Uterus (tissue), 4 donors: Measurements from ENCODE around the gene NOSTRIN. TPM values are rescaled to one million over a fixed set of nuclear protein-coding genes. Genes with fewer than 3 reads are reported as not detected.
"Not testable (repeated sequence)": the region's sequence is repeated elsewhere in the genome, so short reads cannot be mapped to it uniquely, and the experiment has no call there.

ENCODE experiments used
- DNase-seq, 2 donors: peaks; one replicate each; pipeline ENCODE4 v3.0.0-alpha.2; 2019 to 2020
- H3K27ac ChIP-seq, 2 donors: fragments of 200-600 bp; sonication (generic); 1 replicate in 1 of 2; 2 replicates in 1 of 2; pipeline ENCODE4 v1.5.1; 2016 to 2018
- H3K27me3 ChIP-seq, 2 donors: fragments of 200-600 bp; sonication (generic); one replicate each; pipeline ENCODE4 v1.5.1; 2018 to 2019; ENCODE audit warnings: control low read depth in 1 of 2
- H3K36me3 ChIP-seq, 2 donors: fragments of 200-600 bp; sonication (generic); one replicate each; pipeline ENCODE4 v1.5.1; 2019; ENCODE audit warnings: control low read depth in 1 of 2
- H3K4me1 ChIP-seq, 2 donors: fragments of 200-600 bp; sonication (generic); one replicate each; pipeline ENCODE4 v1.5.1; 2018 to 2019; ENCODE audit warnings: control low read depth in 1 of 2
- H3K4me3 ChIP-seq, 2 donors: fragments of 200-600 bp; sonication (generic); 1 replicate in 1 of 2; 2 replicates in 1 of 2; pipeline ENCODE4 v1.5.1; 2018 to 2019; ENCODE audit warnings: mild to moderate bottlenecking in 1 of 2
- H3K9me3 ChIP-seq, 2 donors: fragments of 200-600 bp; sonication (generic); one replicate each; pipeline ENCODE4 v1.5.1; 2019; ENCODE audit warnings: control low read depth in 1 of 2
- POLR2A ChIP-seq, 2 donors: fragments of 450-650 bp; IDR thresholded peaks; one replicate each; pipeline ENCODE4 v1.6.1; 2016; ENCODE audit warnings: antibody characterized with exemption in 2 of 2, mild to moderate bottlenecking in 1 of 2, moderate library complexity in 1 of 2
- intact Hi-C: fragments of 100-400 bp; cut with DNase I; formaldehyde crosslinking; loops from one replicate; pipeline ENCODE4 v1.15.1; 2023; ENCODE audit warnings: low total_unique reads
- total RNA-seq, 4 donors: library from RNA; depleted of rRNA in 3 of 4; stranded (reverse); fragments of >200 nt in 3 of 4; gene quantifications; one replicate each; pipeline versions ENCODE4 v1.1.0 to v1.2.4, GENCODE V29; 2014 to 2023
- TF ChIP-seq, protein P1 (sequence below), 4 experiments: fragments of 200-600 bp in 2 of 4; fragments of 450-650 bp in 2 of 4; sonication (generic) in 2 of 4; IDR thresholded peaks; one replicate each; pipeline ENCODE4 v1.5.1; 2016 to 2019; ENCODE audit warnings: antibody characterized with exemption in 4 of 4, mild to moderate bottlenecking in 2 of 4, moderate library complexity in 1 of 4
- donor health status: DM: yes; HTN: yes; CAD: no.

Gene NOSTRIN
- total RNA-seq, 4 donors from 2014 or later = 27.5 to 192 (median 147) TPM

DNA sequence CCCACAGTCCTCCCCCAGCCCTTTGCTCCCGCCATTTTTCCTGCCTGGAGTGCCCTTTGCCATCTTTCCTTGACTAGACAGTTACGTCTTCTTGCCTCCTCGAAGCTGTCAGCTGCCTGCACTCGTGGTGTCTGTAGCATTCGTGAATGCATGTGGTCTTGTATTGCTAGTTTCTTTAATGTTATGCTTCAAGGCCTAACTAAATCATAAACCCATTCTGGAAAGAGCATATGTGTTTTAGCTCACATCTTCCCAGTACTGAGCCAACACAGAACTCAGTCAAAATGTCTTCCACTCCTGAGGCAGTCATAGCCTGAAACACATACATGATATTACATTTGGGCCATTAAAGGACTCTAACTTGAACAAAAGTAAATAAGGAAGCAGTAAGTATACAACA is 52.2 kb downstream of the NOSTRIN start:
- H3K4me3 ChIP-seq = no peak overlapping the region
- no peaks in the 10 kb centered on the region for H3K27me3 ChIP-seq
- H3K9me3 ChIP-seq = no peaks in the 10 kb centered on the region
- H3K27ac ChIP-seq = no peak overlapping the region
- no peak for DNase-seq
- no peaks in the 10 kb centered on the region for H3K36me3 ChIP-seq
- TF ChIP-seq, protein P1, sequence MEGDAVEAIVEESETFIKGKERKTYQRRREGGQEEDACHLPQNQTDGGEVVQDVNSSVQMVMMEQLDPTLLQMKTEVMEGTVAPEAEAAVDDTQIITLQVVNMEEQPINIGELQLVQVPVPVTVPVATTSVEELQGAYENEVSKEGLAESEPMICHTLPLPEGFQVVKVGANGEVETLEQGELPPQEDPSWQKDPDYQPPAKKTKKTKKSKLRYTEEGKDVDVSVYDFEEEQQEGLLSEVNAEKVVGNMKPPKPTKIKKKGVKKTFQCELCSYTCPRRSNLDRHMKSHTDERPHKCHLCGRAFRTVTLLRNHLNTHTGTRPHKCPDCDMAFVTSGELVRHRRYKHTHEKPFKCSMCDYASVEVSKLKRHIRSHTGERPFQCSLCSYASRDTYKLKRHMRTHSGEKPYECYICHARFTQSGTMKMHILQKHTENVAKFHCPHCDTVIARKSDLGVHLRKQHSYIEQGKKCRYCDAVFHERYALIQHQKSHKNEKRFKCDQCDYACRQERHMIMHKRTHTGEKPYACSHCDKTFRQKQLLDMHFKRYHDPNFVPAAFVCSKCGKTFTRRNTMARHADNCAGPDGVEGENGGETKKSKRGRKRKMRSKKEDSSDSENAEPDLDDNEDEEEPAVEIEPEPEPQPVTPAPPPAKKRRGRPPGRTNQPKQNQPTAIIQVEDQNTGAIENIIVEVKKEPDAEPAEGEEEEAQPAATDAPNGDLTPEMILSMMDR (IDR thresholded peaks at IDR 0.05) = no peak
- no peak for TF ChIP-seq POLR2A (IDR thresholded peaks at IDR 0.05)
- intact Hi-C loops = no loop called here
- H3K4me1 ChIP-seq = no peaks in the 10 kb centered on the region

DNA sequence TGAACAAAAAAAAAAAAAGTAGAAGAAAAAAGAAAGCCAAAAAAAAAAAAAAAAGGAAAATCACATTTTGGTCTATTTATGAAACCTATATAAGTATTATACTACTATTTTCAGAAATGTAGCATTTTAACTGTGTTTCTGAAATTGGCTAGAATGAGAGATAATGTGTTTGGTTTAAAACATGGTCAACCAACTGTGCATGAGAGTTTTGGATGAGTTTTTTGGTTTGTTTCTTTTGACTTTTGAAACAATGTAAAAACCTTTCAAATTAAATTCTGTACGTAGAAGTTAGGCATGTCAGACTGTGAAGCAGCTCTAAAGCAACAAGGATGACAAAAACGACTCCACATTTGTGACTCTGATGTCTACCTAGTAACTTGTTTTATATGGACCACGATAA is 53.2 kb downstream of the NOSTRIN start:
- Histone ChIP-seq H3K27ac (no peak overlapping the region), H3K4me3 (no peak overlapping the region), H3K27me3 (no peaks in the 10 kb centered on the region), H3K36me3 (no peaks in the 10 kb centered on the region), H3K4me1 (no peaks in the 10 kb centered on the region), H3K9me3 (no peaks in the 10 kb centered on the region)
- intact Hi-C loops = no loop called here
- DNase-seq = no peak
- TF ChIP-seq, protein P1 (IDR thresholded peaks at IDR 0.05) = no peak
- no peak for TF ChIP-seq POLR2A (IDR thresholded peaks at IDR 0.05)

DNA sequence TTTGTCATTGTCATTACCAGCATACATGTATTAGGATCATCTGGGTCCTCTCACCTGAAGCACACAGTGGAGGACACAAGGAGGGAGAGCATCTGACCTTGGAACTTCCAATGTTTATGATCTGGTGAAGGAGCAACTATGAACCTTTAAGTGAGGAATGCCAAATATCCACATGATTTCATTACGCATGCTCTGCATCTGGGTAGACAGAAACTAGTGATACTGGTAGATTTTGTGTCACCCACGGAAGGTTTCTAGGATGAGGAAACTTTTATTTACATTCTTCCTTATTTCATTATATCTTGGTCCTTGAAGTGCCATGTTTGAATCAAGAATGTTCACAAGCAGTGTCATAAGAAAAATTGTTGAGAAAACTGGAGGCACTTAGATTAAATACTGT is 55.7 kb downstream of the NOSTRIN start:
- no peak for TF ChIP-seq POLR2A (IDR thresholded peaks at IDR 0.05)
- TF ChIP-seq, protein P1 (IDR thresholded peaks at IDR 0.05) = no peak
- no peaks in the 10 kb centered on the region for H3K9me3 ChIP-seq
- no peaks in the 10 kb centered on the region for H3K36me3 ChIP-seq
- no peaks in the 10 kb centered on the region for H3K4me1 ChIP-seq
- no peak overlapping the region for H3K4me3 ChIP-seq
- H3K27ac ChIP-seq = no peak overlapping the region
- DNase-seq = no peak
- H3K27me3 ChIP-seq = no peaks in the 10 kb centered on the region
- intact Hi-C loops = no loop called here

DNA sequence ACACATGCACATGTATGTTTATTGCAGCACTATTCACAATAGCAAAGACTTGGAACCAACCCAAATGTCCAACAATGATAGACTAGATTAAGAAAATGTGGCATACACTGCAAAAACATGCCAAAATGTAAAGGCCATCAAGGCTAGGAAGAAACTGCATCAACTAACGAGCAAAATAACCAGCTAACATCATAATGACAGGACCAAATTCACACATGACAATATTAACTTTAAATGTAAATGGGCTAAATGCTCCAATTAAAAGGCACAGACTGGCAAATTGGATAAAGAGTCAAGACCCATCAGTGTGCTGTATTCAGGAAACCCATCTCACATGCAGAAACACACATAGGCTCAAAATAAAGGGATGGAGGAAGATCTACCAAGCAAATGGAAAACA is 64.7 kb downstream of the NOSTRIN start:
- H3K36me3 ChIP-seq, H3K9me3 ChIP-seq, H3K27ac ChIP-seq, intact Hi-C loops, H3K27me3 ChIP-seq, H3K4me3 ChIP-seq, H3K4me1 ChIP-seq, DNase-seq: not testable (repeated sequence)

DNA sequence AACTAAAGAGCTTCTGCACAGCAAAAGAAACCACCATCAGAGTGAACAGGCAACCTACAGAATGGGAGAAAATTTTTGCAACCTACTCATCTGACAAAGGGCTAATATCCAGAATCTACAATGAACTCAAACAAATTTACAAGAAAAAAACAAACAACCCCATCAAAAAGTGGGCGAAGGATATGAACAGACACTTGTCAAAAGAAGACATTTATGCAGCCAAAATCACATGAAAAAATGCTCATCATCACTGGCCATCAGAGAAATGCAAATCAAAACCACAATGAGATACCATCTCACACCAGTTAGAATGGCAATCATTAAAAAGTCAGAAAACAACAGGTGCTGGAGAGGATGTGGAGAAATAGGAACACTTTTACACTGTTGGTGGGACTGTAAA is 67.9 kb downstream of the NOSTRIN start:
- DNase-seq, H3K9me3 ChIP-seq, H3K27me3 ChIP-seq, H3K36me3 ChIP-seq, intact Hi-C loops, H3K4me3 ChIP-seq, H3K4me1 ChIP-seq, H3K27ac ChIP-seq: not testable (repeated sequence)

DNA sequence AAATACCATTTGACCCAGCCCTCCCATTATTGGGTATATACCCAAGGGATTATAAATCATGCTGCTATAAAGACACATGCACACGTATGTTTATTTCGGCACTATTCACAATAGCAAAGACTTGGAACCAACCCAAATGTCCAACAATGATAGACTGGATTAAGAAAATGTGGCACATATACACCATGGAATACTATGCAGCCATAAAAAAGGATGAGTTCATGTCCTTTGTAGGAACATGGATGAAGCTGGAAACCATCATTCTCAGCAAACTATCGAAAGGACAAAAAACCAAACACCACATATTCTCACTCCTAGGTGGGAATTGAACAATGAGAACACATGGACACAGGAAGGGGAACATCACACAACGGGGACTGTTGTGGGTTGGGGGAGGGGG is 68.4 kb downstream of the NOSTRIN start:
- H3K27ac ChIP-seq, H3K27me3 ChIP-seq, H3K4me3 ChIP-seq, intact Hi-C loops, H3K36me3 ChIP-seq, H3K4me1 ChIP-seq, DNase-seq, H3K9me3 ChIP-seq: not testable (repeated sequence)

DNA sequence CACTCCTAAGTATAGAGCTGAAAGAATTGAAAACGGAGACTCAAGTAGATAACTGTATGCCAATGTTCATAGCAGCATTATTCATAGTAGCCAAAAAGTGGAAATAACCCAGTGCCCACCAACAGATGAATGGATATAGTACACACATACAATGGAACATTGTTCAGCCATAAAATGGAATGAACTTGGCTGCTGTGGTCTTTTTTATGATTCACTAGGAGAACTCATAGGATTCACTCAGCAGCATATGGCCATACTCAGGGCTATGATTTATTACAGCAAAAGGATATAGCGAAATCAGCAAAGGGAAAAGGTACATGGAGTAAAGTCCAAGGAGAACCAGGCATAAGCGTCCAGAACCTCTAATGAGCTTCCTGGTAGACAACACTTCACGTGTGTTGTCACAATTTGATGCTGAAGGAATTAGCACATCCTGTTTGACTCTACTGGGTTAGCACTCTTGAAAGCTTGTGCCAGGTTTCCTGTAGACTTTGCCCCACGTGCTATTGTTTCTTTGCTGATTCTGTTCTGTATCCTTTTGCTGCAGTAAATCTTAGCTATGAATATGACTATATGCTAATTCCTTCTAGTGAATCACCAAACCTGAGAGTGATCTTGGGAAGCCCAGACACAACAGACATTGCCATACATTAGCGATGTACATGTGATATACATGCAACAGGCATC is 72.1 kb downstream of the NOSTRIN start:
- H3K9me3 ChIP-seq = no peaks in the 10 kb centered on the region
- no peaks in the 10 kb centered on the region for H3K27me3 ChIP-seq
- no peak overlapping the region for H3K4me3 ChIP-seq
- no peak overlapping the region for H3K27ac ChIP-seq
- intact Hi-C loops = no loop called here
- no peak for TF ChIP-seq POLR2A (IDR thresholded peaks at IDR 0.05)
- TF ChIP-seq, protein P1 (IDR thresholded peaks at IDR 0.05) = no peak
- DNase-seq = no peak
- no peaks in the 10 kb centered on the region for H3K36me3 ChIP-seq
- no peaks in the 10 kb centered on the region for H3K4me1 ChIP-seq

DNA sequence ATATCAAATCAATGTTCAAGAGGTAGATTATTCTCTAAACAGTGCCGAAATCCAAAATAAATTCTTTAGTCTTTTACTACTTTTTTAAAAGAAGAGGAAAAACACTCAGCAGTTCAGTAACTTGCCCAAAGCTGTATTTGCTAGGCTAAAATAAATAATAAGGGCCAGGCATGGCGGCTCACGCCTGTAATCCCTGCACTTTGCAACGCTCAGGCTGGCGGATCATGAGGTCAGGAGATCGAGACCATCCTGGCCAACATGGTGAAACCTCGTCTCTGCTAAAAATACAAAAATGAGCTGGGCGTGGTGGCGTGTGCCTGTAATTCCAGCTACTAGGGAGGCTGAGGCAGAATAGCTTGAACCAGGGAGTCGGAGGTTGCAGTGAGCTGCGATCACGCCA is 79.7 kb downstream of the NOSTRIN start:
- H3K4me1 ChIP-seq, H3K36me3 ChIP-seq, H3K4me3 ChIP-seq, intact Hi-C loops, H3K9me3 ChIP-seq, H3K27ac ChIP-seq, DNase-seq, H3K27me3 ChIP-seq: not testable (repeated sequence)
